ENCODE measurements around the gene DNAH1.
"Not testable (repeated sequence)": the region's sequence is repeated elsewhere in the genome, so short reads cannot be mapped to it uniquely, and the experiment has no call there.

Gene DNAH1

GRCh38 chr3:52315977-52316764 lies at the start of gene DNAH1:
Gene DNAH1, plus strand, starts transcription at chr3:52316319. Its CDS starts 6,124 bp downstream, at chr3:52322443.
- no peak for DNase-seq (ENCODE audit: low spot score)

GRCh38 chr3:52268036-52268435 lies 48.1 kb upstream of the DNAH1 start:
- DNase-seq (ENCODE audit: low spot score): no peak

GRCh38 chr3:52269776-52270175 lies 46.3 kb upstream of the DNAH1 start:
- no peak for DNase-seq (ENCODE audit: low spot score)

- no peak for DNase-seq (ENCODE audit: low spot score)
Observed at GRCh38 chr3:52270252-52270754, 45.8 kb upstream of the DNAH1 start.

GRCh38 chr3:52272172-52272571 lies 43.9 kb upstream of the DNAH1 start:
- DNase-seq (ENCODE audit: low spot score): not testable (repeated sequence)

- no peak for DNase-seq (ENCODE audit: low spot score)
Observed at GRCh38 chr3:52272831-52273230, 43.3 kb upstream of the DNAH1 start.

- DNase-seq (ENCODE audit: low spot score): not testable (repeated sequence)
Observed at GRCh38 chr3:52274781-52275180, 41.3 kb upstream of the DNAH1 start.

GRCh38 chr3:52277071-52277964 lies 38.8 kb upstream of the DNAH1 start:
- peak; percentile 55 for DNase-seq (ENCODE audit: low spot score)

- DNase-seq (ENCODE audit: low spot score): peak; percentile 69
Observed at GRCh38 chr3:52277972-52278509, 38.1 kb upstream of the DNAH1 start.

- DNase-seq (ENCODE audit: low spot score): peak; percentile 94
Observed at GRCh38 chr3:52278510-52279069, 37.5 kb upstream of the DNAH1 start, which contains the start of gene WDR82. Gene WDR82, minus strand, starts transcription at chr3:52278649. Its CDS starts 288 bp downstream, at chr3:52278361.

- DNase-seq (ENCODE audit: low spot score): no peak
Observed at GRCh38 chr3:52279596-52279995, 36.5 kb upstream of the DNAH1 start.

GRCh38 chr3:52280050-52280461 lies 36.1 kb upstream of the DNAH1 start:
- DNase-seq (ENCODE audit: low spot score): no peak

- no peak for DNase-seq (ENCODE audit: low spot score)
Observed at GRCh38 chr3:52281981-52282801, 33.9 kb upstream of the DNAH1 start.

- no peak for DNase-seq (ENCODE audit: low spot score)
Observed at GRCh38 chr3:52283306-52283705, 32.8 kb upstream of the DNAH1 start.

- not testable (repeated sequence) for DNase-seq (ENCODE audit: low spot score)
Observed at GRCh38 chr3:52284051-52284450, 32.1 kb upstream of the DNAH1 start.

GRCh38 chr3:52286777-52287110 lies 29.4 kb upstream of the DNAH1 start:
- DNase-seq (ENCODE audit: low spot score): no peak

GRCh38 chr3:52288674-52289073 lies 27.4 kb upstream of the DNAH1 start:
- no peak for DNase-seq (ENCODE audit: low spot score)

GRCh38 chr3:52289338-52289746 lies 26.8 kb upstream of the DNAH1 start:
- DNase-seq (ENCODE audit: low spot score): no peak

- no peak for DNase-seq (ENCODE audit: low spot score)
Observed at GRCh38 chr3:52289747-52290595, 26.1 kb upstream of the DNAH1 start.

All from hepatic stellate cell (primary cell).